Gastrocnemius medialis (tissue), 4 donors: ENCODE data around the gene MINDY1.

Experiments
- POLR2A ChIP-seq, 2 donors: fragments of 450-650 bp; IDR thresholded peaks; one replicate each; pipeline ENCODE4 v1.6.1; 2017; ENCODE audit warnings: antibody characterized with exemption in 2 of 2, mild to moderate bottlenecking in 2 of 2, moderate library complexity in 2 of 2
- TF ChIP-seq, protein P1 (sequence below), 5 experiments: fragments of 450-650 bp in 3 of 5; fragments of 200-600 bp in 2 of 5; sonication (generic) in 2 of 5; IDR thresholded peaks in 4 of 5; conservative IDR thresholded peaks in 1 of 5; 1 replicate in 4 of 5; 2 replicates in 1 of 5; pipeline ENCODE4 v1.5.1; 2016 to 2019; ENCODE audit warnings: antibody characterized with exemption in 5 of 5, mild to moderate bottlenecking in 3 of 5, moderate library complexity in 3 of 5

DNA sequence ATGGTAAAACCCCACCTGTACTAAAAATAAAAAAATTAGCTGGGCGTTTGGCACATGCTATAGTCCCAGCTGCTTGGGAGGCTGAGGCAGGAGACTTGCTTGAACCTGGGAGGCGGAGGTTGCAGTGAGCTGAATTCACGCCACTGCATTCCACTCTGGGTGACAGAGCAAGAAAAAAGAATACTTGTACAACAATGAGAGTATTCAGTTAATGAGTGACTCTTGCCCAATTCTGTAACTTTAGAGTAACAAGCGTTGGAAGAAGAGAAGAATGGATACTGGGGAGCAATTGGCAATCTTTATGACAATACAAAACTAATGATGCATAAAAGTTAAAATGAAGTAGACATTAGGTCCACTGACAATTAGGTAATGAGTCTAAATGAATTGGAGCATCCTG lies 14.1 kb downstream of the MINDY1 start:
- no peak for TF ChIP-seq POLR2A (IDR thresholded peaks at IDR 0.05)
- TF ChIP-seq, protein P1, sequence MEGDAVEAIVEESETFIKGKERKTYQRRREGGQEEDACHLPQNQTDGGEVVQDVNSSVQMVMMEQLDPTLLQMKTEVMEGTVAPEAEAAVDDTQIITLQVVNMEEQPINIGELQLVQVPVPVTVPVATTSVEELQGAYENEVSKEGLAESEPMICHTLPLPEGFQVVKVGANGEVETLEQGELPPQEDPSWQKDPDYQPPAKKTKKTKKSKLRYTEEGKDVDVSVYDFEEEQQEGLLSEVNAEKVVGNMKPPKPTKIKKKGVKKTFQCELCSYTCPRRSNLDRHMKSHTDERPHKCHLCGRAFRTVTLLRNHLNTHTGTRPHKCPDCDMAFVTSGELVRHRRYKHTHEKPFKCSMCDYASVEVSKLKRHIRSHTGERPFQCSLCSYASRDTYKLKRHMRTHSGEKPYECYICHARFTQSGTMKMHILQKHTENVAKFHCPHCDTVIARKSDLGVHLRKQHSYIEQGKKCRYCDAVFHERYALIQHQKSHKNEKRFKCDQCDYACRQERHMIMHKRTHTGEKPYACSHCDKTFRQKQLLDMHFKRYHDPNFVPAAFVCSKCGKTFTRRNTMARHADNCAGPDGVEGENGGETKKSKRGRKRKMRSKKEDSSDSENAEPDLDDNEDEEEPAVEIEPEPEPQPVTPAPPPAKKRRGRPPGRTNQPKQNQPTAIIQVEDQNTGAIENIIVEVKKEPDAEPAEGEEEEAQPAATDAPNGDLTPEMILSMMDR (IDR thresholded peaks at IDR 0.05 in 4 of 5, conservative IDR thresholded peaks at IDR 0.05 in 1 of 5), result no peak
